T-helper 2 cell treated with Interferon-gamma antibody and Interleukin-4, amounts not matched to agents 100 ng/mL and 5 ng/mL, for 36 hours (primary cell): Measurements from ENCODE around the gene BRF1. TPM values are rescaled to one million over a fixed set of nuclear protein-coding genes. Genes with fewer than 3 reads are reported as not detected.

Experiments used
- intact Hi-C: fragments of 100-400 bp; cut with micrococcal nuclease; formaldehyde crosslinking; loops from one replicate; pipeline ENCODE4 v1.15.1; 2023
- total RNA-seq: library from RNA; stranded (reverse); gene quantifications from 2 replicates; pipeline ENCODE4 v1.2.3, GENCODE V29; 2022

BRF1 gene
- total RNA-seq, 1 donor from 2014 or later, result 40.6 TPM

DNA sequence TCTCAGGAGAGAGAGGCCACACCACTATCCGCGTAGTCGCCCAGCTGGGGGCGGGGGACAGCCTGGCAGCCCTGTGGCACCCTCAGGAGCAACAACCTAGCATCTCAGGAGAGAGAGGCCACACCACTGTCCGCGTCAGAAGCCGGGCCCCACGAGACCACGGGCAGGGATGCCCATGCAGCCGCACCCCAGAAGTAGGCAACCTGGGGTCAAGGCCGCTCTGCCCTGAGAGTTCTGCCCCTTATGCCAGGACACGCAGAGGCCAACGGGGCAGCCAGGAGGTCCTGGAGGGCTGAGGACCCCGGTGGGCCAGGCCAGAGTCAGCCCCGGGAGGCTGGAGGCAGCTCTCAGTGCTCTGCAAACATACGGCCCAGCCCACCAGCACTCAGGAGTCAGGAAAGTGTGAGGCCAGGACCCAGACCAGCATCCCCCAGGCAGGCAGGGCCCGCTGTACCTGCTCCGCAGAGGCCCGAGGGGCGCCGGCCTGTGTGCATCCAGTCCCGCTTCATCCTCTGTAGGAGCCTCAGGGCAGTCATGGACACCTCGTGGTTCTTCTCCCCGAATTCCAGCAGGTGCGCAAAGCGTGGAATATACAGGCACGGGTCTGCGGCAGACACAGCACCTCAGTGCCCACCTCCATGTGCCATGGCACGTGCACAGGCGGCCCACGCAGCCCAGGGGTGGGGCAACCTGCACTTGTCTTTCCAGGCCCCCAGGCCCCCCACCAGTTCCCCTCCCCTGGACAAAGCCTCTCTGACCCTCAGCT, 59.8 kb downstream of the BRF1 start:
- intact Hi-C loops, result no loop called here

DNA sequence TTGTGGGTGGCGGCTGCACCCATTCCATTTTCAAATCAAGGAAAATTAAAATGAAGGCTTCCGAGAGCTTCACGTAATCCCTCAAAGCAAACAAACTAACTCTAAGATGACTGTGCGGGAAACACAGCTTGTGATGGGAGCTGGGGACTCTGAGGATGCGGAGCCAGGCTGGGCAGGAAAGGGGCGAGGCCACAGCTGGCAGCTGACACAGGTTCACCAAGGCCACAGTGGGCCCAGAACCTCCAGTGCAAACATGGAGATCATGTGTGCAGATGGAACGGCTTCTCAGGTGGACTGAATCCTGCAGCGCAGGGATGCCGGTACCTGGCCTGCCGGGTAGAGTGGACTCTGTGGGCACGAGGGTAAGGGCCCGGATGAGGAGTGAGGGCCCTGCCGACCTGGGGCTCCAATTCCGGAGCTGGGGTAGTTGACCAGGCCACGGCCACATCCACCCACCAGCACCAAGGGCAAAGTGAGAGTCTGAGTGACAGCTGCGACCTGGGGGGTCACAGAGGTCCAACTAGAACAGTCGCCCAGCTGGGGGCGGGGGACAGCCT, 71.6 kb downstream of the BRF1 start:
- intact Hi-C loops, result no loop called here

DNA sequence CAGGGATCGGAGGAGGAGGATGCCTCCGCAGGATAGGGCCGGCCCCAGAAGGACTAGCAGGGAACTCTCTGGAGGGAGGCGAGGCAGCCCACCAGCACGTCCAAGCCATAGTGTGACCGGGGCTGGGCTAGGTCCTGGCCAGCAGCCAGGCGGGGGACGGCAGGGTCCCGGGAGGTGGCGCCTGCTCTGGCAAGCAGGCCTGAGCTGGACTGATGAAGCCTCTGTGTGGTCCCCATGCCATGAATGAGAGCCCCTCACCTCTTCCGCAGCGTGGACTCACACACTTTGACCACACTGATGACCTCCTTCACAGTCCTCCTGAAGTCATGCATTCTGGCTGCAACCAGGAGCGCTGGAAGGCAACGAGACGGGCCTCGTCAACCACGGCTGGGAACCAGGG, 72.2 kb downstream of the BRF1 start:
- intact Hi-C loops, result no loop called here

DNA sequence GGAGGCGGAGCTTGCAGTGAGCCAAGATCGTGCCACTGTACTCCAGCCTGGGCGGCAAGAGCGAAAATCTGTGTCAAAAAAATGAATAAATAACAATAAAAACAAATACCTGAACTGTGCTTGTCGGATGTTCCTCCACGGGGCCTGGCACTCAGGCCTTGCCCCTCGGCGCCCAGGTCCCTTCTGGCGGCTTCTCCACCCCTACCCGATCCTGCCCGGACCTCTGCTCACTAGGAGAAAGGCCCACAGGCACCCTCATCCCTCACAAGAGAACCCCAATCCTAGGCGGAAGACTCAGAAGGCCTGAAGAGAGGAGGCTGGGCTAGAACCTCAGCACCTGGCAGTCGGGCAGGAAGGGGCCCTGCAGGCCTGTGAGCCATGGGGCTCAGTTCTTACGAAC, 73.5 kb downstream of the BRF1 start:
- intact Hi-C loops, result no loop called here

DNA sequence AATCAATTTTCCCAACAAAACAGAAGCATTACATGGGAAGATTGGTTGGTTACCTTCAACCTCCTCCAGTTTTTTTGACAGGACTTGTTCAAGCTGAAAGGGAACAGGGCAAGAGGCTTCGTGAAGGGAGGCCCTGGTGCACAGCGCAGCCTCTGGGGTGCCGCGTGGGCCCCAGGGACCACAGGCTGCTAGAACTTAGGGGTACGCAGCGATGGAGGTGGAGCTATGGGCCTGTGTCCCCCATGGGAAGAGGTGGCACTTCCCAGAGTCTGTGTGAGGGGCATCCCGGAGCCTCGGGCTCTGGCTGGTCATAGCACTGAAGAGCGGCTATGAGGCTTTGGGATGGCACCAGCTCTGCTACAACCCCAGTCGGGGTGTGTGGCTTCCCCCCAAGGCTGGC, 74.6 kb downstream of the BRF1 start:
- intact Hi-C loops, result no loop called here

DNA sequence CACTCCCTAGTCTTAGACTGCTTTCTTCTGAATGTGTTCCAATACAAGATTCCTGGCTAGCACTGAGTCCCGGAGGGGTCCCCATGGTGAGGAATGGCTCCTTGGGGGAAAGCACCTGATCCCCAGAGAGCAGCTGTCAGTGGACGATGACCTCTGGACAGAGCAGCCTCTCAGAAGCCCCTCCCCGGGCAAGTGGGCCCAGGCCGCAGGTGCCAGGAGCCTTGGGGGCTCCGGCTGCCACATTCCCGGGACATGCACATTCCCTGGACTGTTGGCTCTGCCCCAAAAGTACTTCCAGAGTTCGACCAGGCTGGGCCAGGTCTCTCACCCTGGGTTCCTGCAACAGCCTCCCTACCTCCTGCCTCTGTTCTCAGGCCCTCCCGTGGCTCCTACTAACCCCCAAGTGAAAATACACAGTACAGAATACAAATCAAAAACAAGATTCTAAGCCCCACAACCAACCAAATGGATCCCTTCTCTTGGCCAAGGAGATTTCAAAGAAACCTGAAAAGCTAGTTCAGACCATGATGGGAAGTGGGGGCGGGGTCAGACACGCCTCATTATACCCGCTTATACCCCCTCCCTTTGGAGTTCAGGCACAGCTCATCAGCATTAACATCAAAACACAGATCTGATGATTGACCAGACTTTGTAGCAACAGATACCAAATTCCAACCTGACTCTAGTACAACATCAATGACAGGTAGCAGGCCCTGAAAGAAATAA, 75.8 kb downstream of the BRF1 start:
- intact Hi-C loops, result no loop called here

DNA sequence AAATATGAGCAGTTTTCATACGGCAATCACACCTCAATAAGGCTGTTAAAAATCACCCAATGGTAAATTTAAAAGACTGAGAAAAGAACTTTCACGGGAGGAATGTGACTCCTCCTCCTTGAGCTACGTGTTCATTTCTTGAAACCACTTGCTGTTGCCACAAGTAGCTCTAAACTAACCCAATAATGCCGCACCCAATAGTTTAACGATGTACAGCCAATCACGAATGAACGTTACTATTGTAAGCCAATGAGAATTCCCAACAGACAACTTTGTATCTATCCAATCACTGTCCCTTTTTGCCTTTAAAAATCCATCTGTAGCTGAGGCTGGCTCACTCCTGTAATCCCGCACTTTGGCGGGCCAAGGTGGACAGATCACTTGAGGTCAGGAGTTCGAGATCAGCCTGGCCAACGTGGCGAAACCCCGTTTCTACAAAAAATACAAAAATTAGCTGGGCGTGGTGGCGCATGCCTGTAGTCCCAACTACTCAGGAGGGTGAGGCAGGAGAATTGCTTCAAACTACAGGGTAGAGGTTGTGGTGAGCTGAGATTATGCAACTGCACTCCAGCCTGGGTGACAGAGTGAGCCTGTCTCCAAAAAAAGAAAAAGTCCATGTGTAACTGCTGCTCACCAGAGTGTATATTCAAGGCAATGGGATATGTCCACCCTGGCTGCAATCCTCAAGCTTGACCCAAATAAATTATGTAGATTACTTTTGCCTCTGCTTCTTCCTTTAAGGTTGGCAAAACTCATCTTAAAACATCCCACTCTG, 76.8 kb downstream of the BRF1 start:
- intact Hi-C loops, result no loop called here

DNA sequence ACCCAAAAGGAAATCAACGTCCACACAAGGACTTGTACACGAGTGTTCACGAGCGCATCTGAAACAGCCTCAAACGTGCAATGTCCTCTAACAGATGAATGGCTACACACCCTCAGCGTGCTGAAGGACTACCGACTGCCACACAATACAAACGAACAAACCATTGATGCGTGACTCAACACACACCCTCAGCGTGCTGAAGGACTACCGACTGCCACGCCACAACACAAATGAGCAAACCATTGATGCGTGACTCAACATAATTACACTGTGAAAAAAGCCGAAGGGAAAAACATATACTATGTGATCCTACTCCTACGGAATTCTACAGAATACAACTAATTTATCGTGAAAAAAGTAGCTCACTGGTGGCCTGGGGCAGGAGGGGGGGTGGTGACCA, 77.5 kb downstream of the BRF1 start:
- intact Hi-C loops, result no loop called here

DNA sequence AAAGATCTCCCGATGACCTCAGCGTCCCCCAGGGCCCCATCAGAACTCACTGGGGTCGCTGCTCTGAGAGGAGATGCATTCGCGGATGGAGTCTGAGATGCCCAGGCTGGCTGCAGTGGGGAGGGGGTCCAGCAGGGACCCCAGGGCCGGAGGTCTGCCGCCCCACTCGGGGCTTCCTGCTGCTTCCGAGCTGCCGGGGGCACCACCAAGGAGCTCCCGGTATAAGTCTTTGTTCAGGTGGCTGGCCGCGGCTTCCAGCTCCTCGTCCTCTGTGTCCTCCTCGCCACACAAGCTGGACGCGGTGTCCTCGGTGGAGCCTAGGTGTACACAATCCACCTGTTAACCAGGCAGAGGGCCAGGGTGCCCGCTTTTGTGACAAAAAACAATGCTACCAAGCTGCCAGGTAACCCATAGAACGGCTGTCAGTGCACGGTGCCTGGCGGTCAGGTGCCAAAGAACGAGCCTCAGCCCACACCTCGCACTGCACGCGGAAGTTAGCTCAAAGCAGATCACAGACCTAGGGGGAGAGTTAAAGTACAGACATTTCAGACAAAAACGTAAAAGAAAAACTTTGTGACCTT, 79.1 kb downstream of the BRF1 start:
- intact Hi-C loops, result no loop called here

DNA sequence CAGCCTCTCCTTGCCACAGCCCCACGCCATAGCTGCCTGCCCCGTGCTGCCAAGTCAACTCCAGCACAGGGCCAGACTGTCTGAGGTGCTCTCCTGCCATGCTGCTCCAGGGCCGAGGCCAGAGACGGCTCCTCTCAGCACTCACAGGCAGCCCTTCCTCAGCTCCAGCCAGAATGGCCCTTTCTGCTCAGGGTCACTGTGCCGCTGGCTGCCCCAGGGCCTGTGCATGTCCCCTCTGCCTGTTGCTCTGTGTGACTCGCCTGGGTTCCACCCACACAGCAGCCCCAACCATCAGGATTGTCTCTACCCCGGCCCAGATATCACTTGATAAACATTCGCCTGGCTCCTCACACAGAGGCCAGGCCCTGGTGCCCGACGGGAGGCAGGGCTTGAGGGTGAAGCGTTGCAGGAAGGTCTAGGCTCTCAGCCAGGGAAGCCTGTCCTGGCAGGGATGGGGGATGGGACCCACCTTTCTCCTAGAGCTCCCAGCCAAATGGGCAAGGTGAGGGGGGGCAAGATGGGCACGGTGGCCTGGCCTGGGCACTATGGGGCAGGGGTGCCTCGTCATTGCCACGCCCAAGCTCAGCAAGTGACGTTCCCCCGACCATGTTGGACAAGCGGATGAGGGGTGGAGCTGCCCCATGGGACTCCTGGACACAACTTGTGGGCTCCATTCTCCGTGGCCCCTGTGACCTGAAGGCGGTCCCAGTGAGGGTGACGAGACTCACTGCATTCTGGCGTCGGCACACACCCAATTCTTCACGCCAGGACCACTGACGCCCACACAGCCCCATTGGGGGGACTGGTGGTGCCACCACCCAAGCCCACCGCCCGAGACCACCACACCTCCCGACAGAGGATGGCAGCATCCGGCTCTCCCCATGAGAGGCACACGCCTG, 79.9 kb downstream of the BRF1 start:
- intact Hi-C loops, result no loop called here

DNA sequence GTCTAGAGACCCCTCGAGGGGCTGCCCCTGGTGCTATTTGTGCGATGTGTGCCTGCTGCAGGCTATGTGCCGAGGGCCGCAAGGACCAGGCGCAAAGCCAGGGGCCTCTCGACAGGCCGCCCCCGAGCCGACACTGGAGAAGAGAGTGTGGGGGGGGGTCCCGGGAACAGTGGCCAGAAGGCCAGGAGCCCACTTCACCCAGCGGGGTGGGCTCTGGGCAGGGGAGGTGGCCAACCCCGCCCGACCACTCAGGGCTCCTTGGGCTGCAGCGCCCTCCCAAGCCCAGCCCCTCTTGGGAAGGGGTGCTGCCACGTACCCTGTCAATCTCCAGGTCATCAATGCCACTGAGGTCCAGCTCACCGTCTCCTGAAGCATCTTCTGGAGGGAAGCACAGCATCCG, 81.0 kb downstream of the BRF1 start:
- intact Hi-C loops, result no loop called here

DNA sequence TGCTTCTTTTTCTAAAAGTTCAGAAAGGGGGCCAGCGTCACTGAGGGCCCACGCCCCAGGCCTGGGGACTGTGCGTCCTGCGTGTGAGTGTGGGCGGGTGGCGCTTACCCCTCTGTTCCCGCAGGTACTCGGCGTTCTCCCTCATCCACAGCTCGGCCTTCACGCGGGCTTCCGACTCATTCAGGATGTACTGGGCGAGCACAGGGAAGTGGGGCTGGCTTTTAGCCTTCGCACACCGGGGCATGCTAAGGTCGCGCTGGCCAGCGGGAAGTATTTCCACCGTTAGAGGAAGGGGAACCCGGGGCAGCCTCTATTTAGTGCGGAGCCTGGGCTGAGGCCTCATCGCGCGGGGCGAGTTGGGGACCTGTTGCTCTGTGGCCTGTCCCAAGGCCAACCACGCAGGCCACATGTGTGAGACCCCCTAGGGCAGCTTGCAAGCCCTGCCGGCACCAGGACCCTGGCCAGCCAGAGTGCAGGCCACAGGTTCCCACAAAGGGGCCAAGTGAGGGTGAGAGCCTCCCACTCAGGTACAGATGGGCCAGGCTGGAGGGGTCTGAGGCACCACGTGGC, 81.7 kb downstream of the BRF1 start:
- intact Hi-C loops, result no loop called here

DNA sequence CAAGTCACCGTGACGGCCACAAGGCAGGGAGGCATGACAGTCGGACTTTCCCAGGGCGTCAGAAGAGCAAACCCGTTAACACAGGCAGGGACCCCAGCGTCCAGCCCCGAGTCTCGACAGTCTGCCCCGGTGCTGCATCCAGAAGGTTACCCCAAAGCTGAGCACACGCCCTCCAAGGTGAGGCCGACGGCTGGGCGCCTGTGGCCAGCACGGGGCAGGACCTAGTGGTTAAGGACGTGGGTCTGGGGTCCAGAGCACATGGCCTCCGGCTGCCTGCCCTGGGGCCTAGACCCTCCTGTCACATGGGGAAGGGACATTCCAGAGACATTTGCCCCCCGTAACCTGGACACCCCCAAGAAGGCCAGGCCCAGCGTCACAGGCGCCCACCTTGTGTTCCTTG, 82.2 kb downstream of the BRF1 start:
- intact Hi-C loops, result no loop called here

DNA sequence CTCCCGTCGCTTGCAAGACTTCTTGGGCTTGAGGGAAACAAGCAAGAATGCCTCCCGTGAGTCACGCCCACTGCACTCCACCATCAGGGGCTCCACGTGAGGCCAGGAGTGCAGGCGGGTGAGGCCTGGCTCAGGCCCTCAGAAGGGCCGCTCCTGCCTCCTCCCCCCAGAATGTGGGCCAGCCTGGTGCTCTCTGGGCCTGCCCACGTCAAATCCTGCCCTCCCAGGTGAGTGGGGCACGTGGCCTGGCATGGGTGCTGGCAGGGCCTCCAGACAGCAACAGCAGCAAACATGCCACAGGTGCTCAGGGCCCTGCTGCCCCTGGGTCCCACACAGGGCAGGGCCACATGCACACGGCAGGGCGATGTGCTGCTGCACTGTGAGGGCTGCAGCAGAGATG, 83.0 kb downstream of the BRF1 start:
- intact Hi-C loops, result no loop called here

DNA sequence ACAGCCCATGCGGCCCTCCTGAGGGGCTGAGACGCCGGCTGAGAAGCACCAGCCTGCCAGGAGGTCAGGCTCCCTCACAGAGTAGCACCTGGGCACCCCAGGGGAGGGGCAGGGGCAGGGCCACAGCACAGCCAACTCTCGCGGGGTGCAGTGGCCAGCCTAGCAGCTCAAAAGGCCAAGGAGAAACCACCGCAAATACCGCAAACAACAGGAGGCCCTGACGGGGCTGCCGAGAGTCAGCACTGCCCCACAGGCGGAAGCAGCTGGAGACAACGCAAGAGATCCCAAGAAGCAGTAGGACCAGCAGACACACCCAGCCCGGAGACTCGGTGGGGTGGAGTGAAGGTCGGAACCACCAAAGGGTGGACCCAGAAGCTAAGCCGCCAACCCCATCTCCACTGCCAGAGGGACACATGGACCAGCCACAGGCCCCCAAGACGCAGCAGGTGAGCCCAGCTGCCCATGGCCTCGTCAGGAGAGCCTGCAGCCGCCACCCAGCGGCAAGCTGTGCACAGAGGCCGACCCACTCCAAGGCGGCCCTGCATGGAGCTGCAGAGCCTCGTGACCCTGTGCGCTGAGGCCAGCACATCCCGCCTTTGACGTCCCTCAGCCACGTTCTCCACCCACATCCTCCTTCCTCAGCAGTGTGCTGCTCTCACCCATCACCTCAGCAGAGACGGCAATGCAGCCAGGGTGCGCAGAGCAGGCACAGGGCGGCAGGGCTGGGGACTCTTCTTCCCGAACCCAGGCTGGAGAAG, 84.1 kb downstream of the BRF1 start:
- intact Hi-C loops, result no loop called here

DNA sequence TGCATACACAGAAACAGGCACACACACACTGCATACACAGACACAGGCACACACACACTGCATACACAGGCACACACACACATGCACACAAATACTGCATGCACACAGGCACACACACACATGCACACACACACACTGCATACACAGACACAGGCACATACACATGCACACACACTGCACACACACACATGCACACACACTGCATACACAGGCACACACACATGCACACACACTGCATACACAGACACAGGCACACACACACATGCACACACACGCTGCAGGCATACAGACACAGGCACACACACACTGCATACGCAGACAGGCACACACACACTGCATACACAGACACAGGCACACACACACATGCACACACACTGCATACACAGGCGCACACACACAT, 85.2 kb downstream of the BRF1 start:
- intact Hi-C loops, result no loop called here

DNA sequence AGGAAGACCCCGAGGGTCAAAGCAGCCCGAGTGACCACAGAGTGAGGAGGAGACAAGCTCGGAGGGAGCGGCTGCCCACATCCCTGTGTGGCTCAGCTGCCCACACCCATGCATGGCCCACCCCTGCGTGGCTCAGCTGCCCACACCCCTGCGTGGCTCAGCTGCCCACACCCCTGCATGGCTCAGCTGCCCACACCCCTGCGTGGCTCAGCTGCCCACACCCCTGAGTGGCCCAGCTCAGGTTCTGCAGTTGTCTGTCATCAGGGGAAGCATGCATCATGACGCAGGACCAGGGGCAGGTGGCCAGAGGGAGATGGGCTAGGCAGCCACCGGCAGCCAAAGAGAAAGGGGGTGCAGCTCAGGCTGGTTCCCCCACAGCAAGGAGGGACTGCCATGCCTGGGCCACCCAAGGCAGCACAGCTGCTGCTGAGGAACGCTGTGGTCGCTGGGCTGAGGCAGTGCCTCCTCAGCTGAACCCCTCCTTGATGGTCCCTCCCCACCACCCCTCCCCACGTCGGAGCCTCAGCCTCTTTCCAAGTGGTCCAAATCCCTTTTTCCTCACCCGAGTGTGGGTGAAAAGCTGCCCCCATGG, 86.4 kb downstream of the BRF1 start:
- intact Hi-C loops, result no loop called here

DNA sequence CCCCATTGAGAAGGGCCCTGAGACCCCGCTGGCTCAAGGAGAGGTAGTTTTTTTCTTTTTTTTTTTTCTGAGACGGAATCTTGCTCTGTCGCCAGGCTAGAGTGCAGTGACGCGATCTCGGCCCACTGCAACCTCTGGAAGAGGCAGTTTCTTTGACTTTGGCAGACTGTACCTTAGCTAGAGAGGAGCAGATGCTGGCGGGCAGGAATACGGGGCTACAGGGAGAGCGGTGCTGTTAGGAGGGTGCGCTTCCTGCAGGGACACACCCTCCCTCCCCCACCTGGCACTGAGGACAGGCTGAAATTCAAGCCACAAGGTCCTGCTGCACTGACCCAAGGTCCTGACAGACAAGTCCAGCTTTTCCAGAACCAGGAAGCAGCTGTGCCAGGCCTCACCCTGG, 87.4 kb downstream of the BRF1 start:
- intact Hi-C loops, result no loop called here
